ENCODE data around the gene SLC6A17. TPM values are rescaled to one million over a fixed set of nuclear protein-coding genes. Genes with fewer than 3 reads are reported as not detected.

The SLC6A17 gene
- total RNA-seq, 1 donor from 2014 or later, result 0.53 TPM

GRCh38 chr1:110176299-110176956, 26.1 kb downstream of the SLC6A17 start:
- Histone ChIP-seq H3K4me3 (ENCODE audit: low read depth, low read length) (no peak overlapping the region), H3K27me3 (ENCODE audit: control insufficient read depth, insufficient read depth, low read length) (no peaks in the 10 kb centered on the region), H3K36me3 (ENCODE audit: control insufficient read depth, insufficient read depth, low read length) (no peaks in the 10 kb centered on the region)
- no peak for TF ChIP-seq CTCF (IDR thresholded peaks at IDR 0.05; ENCODE audit: insufficient read depth, low read length, severe bottlenecking)
- DNase-seq (ENCODE audit: low read depth) (peak; percentile 20), FAIRE-seq (no peak)

- DNase-seq (ENCODE audit: low read depth), result no peak
- no peak for TF ChIP-seq CTCF (IDR thresholded peaks at IDR 0.05; ENCODE audit: insufficient read depth, low read length, severe bottlenecking)
- no peak for FAIRE-seq
These were observed 27.5 kb downstream of the SLC6A17 start for GRCh38 chr1:110177775-110178174.

GRCh38 chr1:110183642-110184167, 33.4 kb downstream of the SLC6A17 start:
- Histone ChIP-seq H3K4me3 (ENCODE audit: low read depth, low read length) (no peak overlapping the region), H3K27me3 (ENCODE audit: control insufficient read depth, insufficient read depth, low read length) (peaks cover 1% of the 10 kb centered on the region), H3K36me3 (ENCODE audit: control insufficient read depth, insufficient read depth, low read length) (no peaks in the 10 kb centered on the region)
- DNase-seq (ENCODE audit: low read depth) (no peak), FAIRE-seq (no peak)
- TF ChIP-seq CTCF (IDR thresholded peaks at IDR 0.05; ENCODE audit: insufficient read depth, low read length, severe bottlenecking), result no peak

More at GRCh38 chr1:110177775-110178174, 27.5 kb downstream of the SLC6A17 start:
- H3K36me3 ChIP-seq (ENCODE audit: control insufficient read depth, insufficient read depth, low read length), result no peaks in the 10 kb centered on the region
- H3K27me3 ChIP-seq (ENCODE audit: control insufficient read depth, insufficient read depth, low read length), result no peaks in the 10 kb centered on the region
- no peak overlapping the region for H3K4me3 ChIP-seq (ENCODE audit: low read depth, low read length)

GRCh38 chr1:110184446-110184845, 34.2 kb downstream of the SLC6A17 start:
- no peak for TF ChIP-seq CTCF (IDR thresholded peaks at IDR 0.05; ENCODE audit: insufficient read depth, low read length, severe bottlenecking)
- DNase-seq (ENCODE audit: low read depth) (no peak), FAIRE-seq (no peak)
- Histone ChIP-seq H3K4me3 (ENCODE audit: low read depth, low read length) (no peak overlapping the region), H3K27me3 (ENCODE audit: control insufficient read depth, insufficient read depth, low read length) (peaks cover 1% of the 10 kb centered on the region), H3K36me3 (ENCODE audit: control insufficient read depth, insufficient read depth, low read length) (no peaks in the 10 kb centered on the region)

GRCh38 chr1:110185181-110185580, 34.9 kb downstream of the SLC6A17 start:
- H3K36me3 ChIP-seq (ENCODE audit: control insufficient read depth, insufficient read depth, low read length), result no peaks in the 10 kb centered on the region
- H3K4me3 ChIP-seq (ENCODE audit: low read depth, low read length), result no peak overlapping the region
- DNase-seq (ENCODE audit: low read depth), result no peak
- no peak for FAIRE-seq
- TF ChIP-seq CTCF (IDR thresholded peaks at IDR 0.05; ENCODE audit: insufficient read depth, low read length, severe bottlenecking), result no peak
- peaks cover 1% of the 10 kb centered on the region for H3K27me3 ChIP-seq (ENCODE audit: control insufficient read depth, insufficient read depth, low read length)

- no peak for TF ChIP-seq CTCF (IDR thresholded peaks at IDR 0.05; ENCODE audit: insufficient read depth, low read length, severe bottlenecking)
- FAIRE-seq, result no peak
- DNase-seq (ENCODE audit: low read depth), result no peak
- Histone ChIP-seq H3K36me3 (ENCODE audit: control insufficient read depth, insufficient read depth, low read length) (no peaks in the 10 kb centered on the region), H3K4me3 (ENCODE audit: low read depth, low read length) (no peak overlapping the region), H3K27me3 (ENCODE audit: control insufficient read depth, insufficient read depth, low read length) (peaks cover 1% of the 10 kb centered on the region)
These were observed 36.3 kb downstream of the SLC6A17 start for GRCh38 chr1:110186558-110186957.
